ENCODE measurements around the gene FRZB.
"Not testable (repeated sequence)": the region's sequence is repeated elsewhere in the genome, so short reads cannot be mapped to it uniquely, and the experiment has no call there.

The FRZB gene

DNA sequence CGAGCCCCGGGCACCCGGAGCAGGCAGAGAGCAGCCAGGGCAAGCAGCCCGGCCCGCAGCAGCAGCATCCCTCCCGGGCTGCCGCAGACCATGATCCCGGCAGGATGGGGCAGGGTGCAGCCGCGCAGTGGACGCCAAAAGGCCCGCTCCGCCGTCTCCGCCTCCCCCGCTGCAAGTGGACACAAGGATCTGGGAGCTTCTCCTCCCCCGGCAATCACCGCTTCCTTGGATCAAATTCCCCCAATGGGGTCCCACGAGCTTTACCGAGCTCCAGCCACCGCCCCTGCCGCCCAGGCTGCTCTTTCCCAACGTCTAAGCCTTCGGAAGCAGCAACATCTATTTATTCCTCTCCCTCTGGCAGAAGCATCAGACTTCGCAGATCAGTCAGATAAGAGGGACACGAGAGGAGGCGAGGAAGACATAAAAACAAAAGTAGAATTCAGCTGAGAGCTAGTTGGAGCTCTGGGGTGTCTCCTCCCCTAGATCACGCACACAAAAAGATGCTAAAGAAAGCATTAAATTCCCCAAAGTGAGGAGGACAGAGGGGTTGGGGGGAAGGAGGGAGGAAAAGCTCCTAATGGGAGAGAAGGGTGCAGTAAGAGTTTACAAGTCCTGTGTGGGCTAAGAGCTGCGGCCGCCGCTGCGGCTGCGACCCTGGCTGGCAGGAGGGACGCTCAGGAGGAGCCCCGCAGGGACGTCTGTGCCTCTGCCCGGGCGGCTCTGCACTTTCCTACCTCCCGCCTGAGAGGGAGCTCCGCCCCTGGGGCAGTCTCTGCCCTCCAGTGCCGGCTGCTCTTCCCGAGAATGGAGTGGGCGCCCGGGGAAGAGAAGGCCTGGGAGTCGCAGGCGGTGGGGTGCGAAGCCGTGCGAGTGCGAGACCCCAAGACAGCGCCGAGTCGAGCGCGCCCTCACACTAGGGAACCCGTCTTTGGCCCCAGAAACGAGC is at the start of gene FRZB:
Gene FRZB (minus strand): TSS at position 177 of the 946 bp plus-strand sequence. CDS start 85 bp downstream, at position 92.
- DNase-seq = peak; percentile 63

DNA sequence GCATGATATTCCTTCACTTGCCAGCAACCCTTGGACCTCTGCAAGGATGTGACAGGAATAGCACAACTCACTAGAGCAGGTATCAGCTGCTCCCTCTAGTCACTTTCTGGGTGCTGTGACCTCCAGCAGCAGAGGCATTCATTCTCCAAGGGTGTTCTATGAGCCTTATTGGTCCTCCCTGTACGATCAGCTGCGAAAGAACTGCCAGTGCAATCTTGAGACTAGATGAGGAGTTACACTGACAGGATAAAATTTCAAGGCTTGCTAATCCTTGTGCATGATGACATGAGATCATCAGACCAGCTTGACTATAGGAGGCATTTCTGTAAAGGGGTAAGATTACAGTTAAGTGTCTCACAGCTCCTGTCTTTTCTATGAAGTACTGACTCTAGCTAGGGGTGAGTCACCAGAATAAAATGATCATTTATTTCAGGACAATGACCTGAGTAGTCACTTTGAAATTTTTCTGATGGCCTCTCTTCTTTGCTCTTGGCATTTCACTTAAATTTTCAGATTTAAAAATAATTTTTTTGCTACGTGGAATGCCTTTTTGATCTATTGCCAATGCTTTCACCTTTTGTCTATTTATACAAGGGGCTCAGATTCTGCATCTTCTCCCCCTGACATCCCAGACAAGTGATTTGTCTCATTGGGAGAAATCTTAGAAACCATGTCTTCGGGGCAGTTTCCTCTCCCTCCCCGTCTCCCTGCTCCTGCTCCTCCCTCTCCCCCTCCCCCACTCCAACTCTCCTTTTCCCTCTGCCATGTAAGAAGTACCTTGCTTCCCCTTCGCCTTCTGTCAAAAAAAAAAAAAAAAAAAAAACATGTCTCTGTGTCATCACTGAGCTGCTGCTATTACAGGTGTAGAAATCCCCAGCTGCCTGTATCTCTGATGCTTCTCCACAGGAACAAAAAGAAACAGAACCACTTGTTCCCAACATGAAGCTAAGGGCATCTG is 49.2 kb upstream of the FRZB start:
- DNase-seq = peak; percentile 29

DNA sequence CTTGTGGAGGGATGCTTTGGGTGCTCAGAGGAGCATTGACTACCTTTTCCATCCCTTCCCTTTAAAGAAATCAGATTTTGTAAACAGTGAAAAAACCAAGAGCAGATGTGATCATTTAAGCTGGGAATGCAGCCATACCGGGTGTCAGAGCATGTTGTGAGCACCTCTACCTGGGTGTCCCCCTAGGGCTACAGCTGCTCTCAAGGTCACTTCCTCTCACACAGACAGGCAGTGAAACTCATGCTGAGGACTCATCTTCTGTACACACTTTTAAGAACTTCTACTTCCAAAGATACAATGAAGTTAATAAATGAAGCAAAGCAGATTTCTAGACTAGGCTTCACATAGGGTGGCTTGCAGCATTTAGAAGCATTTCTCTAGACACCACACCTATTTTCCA is 48.4 kb upstream of the FRZB start:
- DNase-seq = no peak

GRCh38 chr2:182913064-182913463 is 46.6 kb upstream of the FRZB start:
- no peak for DNase-seq

DNA sequence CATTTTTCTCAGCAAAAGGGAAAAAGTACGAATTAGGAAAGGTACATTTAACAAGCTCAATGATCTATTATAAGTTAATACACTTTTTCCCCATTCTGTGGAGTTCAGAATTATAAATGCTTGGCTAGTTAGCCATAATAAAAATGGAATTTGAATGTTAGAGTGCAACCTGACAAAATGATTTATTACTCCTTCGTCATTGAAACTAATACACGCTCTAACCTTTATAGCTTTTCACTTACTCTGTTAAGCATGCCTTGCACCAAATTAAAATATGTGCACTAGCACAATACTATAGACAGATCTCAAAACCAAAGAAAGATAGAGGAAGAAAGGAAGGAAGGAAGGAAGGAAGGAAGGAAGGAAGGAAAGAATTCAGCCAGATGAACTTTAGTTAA is 46.1 kb upstream of the FRZB start:
- no peak for DNase-seq

DNA sequence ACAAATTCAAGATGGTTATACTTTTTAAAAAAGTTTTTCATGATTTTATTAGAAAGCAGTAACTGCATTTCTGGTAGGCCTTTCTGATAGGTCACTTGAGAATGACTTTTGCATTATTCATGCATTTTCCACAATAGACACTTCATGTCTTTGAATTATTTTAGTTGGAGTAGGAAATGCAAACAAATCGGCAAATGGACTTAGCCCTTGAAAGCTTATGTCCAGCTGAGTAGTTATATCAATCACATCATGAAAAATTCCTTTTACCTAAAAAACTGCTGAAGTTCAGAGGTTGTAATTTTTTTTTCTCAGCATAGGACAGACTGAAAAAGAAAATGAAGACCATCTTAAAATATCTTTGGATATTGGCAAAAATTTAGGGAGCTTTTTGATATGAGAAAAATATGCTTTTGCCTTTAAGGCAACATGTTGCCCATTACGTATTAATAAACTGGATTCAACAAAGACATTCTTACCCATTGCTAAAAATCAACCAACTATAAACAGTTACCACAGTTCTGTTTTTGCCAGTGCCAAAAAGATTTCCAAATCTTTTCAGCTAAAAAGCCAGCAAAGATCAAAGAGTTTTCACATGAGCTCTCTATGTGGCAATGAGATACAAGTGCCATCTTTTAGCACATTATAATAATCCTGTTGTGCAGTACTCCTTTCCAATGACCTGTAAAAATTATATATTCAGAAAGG is 45.5 kb upstream of the FRZB start:
- DNase-seq = no peak

DNA sequence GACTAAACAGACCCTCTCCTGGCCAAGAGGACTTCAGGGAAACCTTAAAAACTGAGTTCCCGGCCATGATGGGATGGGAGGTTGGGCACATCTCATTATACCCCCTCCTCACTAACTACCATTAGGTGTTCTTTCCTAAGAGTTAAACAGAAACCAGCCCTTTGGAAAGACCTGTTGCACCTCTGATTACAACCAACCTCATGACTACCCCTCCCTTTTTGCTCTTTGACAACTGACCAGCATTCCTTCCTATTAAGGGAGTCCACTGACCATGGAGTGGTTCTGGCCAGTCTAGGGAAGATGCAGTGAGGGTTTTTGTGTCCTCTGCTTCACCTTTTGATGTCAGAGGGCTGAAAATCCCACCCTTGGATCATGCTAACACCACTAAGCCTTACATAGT is 44.5 kb upstream of the FRZB start:
- no peak for DNase-seq

- DNase-seq = no peak
Observed at GRCh38 chr2:182907081-182907830, 40.8 kb upstream of the FRZB start.

- DNase-seq = no peak
Observed at GRCh38 chr2:182906454-182906853, 40.0 kb upstream of the FRZB start.

GRCh38 chr2:182904844-182905243 is 38.4 kb upstream of the FRZB start:
- DNase-seq = no peak

GRCh38 chr2:182903566-182903965 is 37.1 kb upstream of the FRZB start:
- no peak for DNase-seq

DNA sequence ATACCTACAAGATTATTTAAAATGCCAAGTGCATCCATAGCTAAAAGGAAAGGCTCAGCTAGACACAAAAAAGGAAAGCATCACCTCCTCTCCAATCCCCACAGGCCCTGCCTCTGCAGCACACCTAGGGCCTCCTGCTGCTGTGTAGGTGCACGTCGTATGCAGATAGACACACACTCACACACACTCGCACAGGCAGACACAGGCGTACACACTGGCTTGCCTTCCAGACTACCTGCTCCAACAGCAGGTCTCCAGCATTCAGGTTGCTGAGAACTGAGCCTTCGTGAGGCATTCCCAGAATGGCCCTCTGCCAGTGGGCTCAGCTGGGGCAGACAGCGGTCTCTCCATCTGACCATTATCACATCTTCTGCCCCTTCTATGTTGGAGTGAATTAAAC is 35.3 kb upstream of the FRZB start:
- DNase-seq = no peak

GRCh38 chr2:182898718-182899117 is 32.3 kb upstream of the FRZB start:
- DNase-seq = no peak

DNA sequence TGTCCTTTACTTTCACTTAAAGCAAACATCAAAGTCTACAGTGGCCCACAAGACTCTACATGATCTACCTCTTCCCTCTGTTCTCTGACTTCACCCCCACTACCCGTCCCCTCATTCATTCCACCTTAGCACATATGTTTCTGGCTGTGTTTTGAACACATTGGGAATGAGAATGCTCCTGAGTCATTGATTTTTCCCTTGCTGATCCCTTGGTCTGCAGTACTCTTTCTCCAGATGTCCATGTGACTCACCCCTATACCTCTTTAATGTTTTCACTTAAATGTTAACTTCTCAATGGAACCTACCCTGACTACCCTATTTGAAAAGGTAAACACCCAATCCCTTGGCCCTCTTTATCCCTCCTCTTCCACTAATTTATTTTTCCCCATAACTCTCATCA is 30.7 kb upstream of the FRZB start:
- no peak for DNase-seq

GRCh38 chr2:182895798-182896197 is 29.4 kb upstream of the FRZB start:
- DNase-seq = no peak

- DNase-seq = no peak
Observed at GRCh38 chr2:182895169-182895568, 28.7 kb upstream of the FRZB start.

DNA sequence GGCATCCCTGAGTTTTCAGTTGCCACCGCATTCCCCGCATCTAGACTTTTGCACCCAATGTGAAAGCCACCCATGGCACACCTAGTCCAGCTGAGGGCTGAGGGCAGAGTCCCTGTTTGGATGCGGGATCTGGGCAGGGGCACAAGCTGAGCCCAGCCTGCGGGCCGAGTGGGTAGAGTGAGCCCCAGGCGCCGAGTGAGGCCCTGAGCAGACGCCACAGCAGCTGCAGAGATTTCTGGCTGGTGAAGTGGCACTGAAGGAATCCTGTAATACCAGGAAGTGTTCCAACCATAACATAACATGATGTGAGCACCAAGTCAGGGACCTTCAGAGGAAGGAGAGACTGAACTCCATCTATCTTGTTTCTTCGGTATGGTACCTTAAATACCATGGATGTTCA is 27.7 kb upstream of the FRZB start:
- no peak for DNase-seq

- DNase-seq = no peak
Observed at GRCh38 chr2:182893666-182894065, 27.2 kb upstream of the FRZB start.

GRCh38 chr2:182893035-182893434 is 26.6 kb upstream of the FRZB start:
- not testable (repeated sequence) for DNase-seq

GRCh38 chr2:182891611-182892010 is 25.2 kb upstream of the FRZB start:
- peak; percentile 32 for DNase-seq

DNA sequence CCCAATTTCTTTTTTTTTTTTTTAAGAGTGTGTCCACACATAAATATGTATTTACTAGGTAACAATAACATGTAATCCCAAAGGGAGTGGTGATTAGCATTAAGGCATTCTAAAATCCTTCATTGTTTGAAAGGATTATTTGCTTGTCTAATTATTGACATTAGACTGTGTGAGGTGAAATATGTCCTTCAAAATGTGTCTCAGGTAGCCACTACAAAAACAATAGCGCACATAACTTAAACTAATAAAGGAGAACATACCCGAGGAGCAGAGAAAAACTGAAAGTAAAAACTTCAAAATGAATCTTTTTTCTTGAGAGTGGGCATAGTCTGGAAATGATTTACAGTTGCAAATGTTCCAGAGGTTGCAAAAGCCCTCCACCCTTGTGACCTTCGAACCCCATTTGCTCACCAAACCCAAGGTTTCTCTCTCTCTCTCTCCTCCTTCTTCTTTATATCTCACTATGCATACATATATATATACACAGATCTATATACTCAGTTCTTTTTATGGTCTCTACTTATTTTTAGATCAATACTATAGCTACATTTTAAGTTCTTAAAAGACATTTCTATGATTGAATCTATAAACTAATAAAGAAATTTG is 24.4 kb upstream of the FRZB start:
- peak; percentile 33 for DNase-seq

- DNase-seq = no peak
Observed at GRCh38 chr2:182890305-182890704, 23.9 kb upstream of the FRZB start.

All from NCI-H82 (cell line).